ENCODE results near the gene UBE2U.
"Not testable (repeated sequence)": the region's sequence is repeated elsewhere in the genome, so short reads cannot be mapped to it uniquely, and the experiment has no call there.

UBE2U gene

DNA sequence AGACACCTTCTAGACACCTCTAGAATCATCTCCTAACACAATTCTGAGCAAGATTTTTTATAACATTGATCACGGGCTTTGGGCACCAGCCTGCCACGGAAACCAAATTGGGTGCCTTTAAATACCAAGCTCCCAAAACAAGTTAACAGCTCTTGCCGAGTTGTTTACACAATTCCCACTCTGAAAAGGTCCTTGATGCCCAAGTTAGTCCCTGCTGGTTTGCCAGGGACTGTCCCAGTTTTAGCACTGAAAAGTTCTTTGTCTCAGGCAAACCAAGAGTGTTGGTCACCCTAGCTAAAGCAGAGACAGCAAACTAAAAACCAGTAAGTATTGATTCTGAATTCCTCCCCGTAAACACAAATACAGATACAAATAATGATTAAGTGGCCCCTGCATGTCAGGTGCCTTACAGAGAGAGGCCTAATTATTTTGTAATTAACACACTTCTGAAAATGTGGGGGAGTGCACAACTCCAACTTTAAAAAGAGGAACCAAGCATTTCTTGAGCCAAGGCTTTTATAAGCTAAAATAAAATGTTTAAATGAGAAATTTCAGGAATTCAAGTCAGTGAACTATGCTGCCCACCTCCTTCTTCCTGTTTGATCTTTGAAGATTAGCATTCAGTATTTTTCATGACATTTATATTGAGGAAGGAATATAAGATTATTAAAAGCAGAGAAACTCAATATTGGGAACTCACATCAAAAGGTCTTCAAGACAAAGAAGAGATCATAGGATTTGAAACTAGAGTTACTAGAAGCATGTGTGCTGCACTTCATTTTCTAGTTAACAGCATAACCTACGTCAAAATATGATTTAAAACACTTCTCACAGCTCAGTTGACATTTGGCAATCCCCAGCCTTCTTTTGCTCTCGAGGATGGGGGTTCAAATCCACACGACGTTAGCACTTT lies 9.0 kb upstream of the UBE2U start:
- no peak for DNase-seq

DNA sequence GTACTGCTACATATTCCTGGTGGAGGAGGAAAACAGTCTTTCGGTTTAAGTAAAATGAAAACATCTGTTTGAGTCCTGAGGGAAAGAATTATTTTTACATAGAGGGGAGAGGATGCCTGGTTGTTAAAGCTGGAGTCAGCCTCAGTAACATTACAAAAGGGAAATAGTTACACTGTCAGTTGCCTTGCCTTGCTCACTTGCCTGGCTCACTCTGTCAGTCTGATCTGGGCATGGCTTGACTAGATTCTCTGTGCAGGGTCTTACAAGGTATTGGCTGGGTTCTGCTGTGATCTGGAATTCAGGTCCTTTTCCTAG lies 8.4 kb upstream of the UBE2U start:
- DNase-seq, result no peak

DNA sequence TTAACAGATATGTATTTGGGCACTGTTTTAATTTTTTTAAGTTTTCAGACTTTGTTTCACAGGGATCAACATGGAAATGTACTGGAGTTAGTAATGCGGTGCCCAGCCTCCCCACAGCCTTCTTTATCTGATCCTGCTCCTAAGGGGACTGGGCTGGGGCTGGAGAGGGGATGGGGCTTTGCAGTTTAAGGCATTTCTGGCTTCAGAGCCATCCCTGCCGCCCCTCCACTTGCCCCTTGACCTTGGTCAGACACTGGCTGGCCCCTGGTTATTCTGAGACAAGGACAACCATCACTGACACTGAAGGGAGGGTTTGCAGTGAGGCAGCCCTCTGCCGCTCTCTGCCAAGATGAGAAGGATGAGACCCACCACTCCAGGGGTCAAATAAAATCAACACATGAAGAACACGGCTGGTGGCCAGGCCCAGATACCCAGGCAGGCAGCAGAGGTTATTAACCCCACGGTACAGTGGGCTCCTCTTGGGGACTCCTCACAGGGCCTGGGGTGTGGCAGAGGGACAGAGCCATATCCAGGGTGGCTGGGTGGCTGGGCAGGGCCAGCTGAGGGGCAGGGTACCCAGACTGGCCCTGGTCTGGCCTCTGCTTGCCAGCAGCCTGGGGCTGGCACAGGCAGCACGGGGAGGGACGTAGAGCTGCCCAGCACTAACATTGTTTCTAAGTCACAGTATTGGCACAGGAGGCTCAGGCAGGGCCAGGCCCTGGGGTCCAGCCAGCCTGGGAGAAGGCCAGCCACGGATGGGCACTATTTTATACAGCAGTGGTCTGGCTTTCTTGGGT lies 7.2 kb upstream of the UBE2U start:
- no peak for DNase-seq

DNA sequence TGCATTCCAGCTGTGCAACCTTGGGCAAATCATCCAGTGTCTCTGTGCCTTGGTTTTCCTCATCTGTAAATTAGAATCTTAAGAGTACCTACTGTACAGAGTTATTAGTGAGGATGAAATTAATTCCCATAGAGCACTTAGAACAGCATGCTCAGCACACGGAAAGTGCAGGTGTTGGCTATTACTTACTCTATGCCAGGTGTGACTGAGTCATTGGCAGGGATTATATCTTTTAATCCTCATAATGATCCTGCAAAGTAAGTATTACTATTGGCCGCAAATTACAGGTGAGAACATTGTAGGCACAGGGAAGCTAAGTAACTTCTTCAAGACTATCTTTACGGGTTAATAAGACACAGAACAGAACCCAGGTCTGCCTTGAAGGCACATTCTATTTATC lies 6.3 kb upstream of the UBE2U start:
- DNase-seq, result no peak

DNA sequence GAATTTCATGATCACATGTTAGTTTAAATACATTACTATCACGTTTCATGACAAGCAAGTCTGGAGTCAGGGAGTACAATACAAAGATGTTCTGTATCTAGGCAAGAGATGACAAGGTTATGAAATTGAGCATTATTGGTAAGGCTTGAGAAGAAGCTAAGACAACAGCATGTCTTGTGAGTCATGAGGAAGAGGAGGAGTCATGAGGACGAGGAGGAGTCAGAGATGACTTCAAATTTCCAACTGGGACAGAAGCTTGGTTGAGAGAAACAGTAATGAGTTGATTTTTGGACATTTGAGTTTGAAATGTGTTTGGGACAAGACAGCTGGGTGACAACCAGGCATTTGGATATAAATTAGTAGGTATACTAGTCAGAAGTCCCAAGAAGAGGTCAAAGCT lies 4.3 kb upstream of the UBE2U start:
- DNase-seq, result no peak

DNA sequence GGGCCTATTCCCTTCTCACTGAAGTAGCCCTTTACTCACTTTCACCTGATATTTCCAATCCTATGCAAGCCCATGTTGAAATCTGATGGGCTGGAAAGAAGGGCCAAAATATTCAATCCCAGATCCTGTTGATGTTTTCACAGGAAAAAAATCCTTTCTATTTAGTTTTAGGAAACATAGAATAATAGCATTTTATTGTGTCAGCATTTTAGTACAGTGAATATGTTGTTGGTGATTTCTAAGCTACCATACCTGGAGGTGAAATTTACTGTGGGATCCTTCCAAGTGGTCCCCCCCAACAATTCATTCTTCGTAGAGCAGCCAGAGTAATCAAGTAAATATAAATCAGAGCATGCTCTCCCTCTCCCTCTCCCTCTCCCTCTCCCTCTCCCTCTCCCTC lies 3.4 kb upstream of the UBE2U start:
- no peak for DNase-seq

DNA sequence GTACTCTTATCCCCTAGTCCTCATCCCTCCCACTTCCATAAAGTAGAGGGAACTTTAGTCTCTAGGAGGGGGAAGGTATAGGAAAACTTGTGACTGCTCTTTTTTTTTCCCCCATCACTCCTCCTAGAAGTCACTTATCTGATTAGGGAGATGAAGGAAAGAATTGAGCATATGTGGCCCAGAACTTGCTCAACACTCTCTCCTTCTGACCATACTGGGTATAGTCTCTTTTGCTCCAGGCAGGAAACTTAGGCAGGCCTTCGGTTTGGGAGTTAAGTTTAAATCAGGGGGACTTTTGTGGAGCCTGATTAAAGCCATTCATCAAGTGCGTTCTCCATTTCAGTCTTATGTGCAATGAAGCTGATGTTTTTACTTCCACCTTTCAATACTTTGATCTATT lies 5.8 kb downstream of the UBE2U start:
- DNase-seq, result no peak

DNA sequence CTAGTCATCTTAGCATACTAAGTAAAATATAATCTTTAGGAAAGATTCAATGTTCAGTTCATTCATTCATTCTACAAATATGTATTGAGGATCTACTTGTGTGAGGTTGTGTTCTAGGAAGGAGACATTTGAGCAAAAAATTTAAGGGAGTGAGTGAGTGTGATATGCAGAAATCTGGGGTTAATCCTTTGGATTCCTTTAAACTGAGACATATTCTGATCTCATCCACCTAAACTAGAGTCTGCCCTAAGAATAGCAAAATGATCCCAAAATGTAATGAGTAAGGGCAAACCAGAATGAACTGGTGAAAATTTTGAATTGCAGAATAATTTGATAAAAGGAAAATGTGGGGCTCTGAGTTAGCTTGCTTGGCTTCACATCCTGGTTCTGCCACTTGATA lies 8.6 kb downstream of the UBE2U start:
- DNase-seq, result no peak

DNA sequence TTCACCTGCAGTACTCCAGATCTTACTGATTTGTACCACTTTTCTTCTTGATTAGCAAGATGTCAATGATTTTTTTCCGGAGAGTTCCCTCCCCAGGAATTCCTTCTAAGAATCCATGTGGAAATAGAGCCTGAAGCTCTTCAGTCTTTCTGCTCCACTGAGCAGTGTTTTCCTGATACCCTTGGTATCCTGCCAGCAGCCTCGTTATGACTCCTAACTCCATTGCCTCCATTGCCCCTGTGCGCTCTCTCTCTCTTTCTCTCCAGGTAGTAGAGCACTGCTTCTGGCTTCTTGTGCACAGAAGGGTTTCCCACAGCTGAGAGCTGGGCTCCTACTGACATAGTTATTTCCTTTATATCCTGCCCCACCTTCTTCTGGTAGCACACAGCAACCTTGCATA lies 12.2 kb downstream of the UBE2U start:
- no peak for DNase-seq

DNA sequence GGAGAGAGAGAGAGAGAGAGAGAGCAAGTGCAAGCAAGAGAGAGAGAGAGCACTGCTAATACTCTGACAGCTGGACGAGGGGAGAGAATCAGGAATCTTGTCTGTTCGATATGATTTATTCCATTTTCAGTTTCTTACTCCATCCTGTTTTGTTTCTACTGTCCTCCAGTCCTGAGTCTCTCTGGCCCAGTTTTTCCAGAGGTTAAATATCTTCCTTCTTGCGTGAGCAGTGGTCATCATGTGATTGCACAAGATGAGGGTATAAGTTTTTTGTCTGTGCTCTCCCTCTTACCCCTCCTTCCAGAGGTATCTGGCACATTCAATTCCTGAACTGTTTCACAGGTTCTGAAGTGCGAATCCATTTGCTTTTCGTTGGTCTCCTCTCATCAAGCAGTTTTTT lies 16.8 kb downstream of the UBE2U start:
- no peak for DNase-seq

DNA sequence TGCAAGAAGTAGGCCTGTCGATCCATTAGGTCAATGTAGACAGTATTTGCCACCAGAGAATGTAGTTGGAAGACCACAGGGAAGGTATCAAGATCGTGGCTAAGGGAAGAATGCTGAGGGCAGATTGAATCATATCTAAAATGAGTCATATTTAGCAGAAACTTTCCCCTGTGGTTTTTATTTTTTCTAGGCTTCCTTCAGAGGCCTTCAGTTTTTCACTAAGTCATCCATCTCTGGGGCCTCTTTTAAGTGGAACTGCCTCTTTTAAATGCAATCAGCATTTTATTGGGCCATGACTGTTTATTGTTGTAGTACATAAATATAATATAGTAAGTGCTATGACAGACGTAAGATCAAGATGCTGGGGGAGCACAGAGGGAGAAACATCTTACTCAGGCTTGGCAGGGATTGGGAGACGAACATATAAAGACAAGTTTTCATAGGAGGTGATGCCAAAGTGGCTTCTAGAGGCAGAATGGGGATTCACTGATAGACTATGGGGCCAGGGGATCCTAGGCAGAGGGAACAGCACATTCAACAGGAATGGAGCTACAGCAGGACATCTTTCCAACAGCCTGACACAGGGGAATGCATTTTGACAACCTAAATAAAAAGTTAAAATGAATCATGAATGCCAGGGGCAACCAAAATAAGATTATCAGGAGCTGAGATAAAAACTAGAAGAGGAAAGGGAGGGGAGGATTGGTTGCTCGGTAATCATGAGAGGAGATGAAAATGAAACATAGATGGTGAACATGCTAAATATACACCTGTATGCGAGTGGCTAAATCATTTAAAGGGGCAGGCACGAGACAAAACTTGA lies 20.1 kb downstream of the UBE2U start:
- DNase-seq, result no peak

DNA sequence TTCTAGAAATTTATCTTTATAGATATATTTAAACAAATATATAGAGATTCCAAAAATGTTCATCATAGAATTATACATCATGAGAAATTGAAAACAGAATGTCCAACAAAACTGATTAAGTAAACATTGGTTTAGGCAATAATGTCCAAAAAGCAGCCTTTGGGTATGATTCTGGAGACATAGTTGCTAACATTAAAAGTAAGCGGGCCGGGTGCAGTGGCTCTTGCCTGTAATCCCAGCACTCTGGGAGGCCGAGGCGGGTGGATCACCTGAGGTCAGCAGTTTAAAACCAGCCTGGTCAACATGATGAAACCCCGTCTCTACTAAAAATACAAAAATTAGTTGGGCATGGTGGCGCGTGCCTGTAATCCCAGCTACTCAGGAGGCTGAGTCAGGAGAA lies 20.8 kb downstream of the UBE2U start:
- DNase-seq, result not testable (repeated sequence)

DNA sequence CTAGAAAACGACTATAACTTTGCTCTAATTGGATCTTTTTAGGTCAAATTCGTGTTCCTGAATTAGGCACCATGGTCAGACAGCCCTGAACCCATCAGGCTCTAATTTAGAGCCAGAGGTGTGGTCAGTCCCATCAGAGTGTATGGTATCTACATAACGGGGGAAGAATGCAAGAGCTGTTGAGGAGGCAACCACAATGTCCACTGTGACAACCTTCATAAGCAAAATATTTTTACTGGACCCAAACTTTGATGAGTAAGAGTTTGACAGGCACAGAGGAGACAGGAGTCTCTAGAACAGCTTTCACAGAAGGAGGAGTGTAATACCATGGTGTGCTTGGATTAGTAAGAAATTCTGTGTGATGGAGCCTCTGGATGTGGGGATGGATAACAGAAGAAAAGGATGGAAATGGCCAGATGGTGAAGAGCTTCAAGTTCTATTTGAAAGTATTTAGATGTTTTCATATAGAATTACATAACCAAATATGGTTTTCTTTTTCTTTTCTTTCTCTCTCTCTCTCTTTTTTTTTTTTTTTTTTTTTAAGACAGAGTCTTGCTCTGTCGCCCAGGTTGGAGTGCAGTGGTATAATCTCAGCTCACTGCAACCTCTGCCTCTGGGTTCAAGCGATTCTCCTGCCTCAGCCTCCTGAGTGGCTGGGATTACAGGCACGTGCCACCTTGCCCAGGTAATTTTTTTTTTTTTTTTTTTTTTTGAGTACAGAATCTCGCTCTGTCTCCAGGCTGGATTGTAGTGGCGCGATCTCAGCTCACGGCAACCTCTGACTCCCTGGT lies 24.9 kb downstream of the UBE2U start:
- DNase-seq, result no peak

DNA sequence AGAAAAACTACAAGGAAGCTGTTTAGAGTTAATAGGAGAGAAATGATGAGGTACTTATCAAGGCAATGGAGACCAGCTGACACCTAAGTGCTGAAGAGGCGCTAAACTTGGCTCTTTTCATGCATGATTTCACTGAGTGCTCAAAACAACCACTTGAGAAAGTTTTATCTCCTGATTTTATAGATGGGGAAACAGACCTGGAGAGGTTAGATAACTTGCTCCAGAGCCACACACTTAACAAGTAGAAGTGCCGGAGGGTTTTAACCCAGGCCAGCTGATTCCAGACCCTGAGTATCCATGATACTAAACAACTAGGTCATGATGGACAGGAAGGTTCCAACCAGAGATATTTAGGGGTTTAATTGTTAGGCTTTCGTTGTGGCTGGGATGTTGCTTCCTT lies 25.9 kb downstream of the UBE2U start:
- DNase-seq, result no peak

DNA sequence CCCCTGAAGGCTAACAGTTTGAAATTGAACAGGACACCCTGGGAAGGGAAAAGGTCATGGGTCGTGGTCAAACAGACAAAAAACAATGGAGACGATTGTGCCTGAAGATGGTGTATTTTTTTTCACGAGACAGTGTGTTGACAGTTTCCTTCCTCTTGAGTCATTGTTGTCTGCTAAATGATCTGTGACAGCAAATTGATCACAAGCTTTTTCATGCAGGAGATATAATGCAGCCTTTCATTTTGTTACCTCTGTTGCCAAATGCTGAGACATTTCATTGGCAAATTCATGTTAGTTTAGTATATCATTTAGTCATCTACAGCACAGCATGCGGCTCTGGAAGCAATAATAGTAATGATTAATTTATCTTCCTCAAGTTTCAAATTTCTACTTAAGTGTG lies 27.7 kb downstream of the UBE2U start:
- no peak for DNase-seq

DNA sequence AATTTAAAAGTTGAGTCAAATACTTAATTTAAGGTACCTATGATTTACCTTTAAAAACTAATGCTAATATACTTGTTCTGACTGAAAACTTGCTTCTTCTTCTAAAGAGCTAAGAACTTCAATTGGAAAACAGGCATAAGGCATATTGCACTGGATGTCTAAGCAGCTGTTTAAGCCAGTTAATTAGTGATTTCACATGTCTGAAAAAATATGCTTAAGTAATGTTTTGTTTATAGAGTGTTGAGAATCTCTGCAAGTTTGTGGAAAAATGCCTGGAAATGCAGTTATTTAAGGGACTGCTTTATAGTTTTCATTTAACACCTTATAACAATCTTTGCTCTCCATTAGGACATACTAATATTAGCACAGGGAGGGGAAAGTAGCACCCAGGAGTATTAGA lies 28.2 kb downstream of the UBE2U start:
- no peak for DNase-seq

DNA sequence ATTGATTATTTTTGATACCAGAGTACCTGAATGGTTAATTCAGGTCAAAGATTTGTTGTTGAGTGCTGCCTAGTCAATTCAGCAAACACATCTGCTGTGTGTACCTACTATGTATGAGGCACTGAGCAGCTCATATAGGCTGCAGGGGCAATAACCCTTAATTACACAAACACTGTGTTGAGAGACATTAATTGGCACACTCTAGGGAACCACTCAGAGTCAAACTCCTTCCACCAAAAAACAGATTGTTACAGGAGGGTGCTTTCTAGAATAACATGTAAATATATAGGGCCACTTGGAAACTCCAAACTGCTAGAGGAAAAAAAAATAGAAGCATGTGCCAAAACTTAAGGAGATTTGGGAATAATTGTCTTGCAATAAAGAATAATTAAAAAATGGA lies 31.3 kb downstream of the UBE2U start:
- DNase-seq, result no peak

DNA sequence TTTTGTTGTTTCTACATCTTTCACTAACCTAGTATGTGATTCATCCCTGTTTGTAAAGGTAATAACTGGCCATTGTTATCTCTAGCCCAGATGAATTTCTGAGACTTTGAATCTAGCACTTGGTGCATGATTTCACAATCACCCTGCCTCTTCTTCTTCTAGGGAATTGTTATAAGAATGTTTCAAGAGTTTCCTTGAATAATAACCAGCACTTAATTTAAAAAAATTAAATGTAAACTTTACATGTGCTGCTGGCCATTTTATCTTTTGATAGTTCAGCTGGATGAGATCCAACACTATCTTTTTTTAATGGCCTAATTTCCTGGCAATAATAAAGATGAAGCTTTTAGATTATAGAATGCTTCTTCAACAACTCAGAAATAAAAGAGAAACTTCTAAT lies 31.8 kb downstream of the UBE2U start:
- no peak for DNase-seq

DNA sequence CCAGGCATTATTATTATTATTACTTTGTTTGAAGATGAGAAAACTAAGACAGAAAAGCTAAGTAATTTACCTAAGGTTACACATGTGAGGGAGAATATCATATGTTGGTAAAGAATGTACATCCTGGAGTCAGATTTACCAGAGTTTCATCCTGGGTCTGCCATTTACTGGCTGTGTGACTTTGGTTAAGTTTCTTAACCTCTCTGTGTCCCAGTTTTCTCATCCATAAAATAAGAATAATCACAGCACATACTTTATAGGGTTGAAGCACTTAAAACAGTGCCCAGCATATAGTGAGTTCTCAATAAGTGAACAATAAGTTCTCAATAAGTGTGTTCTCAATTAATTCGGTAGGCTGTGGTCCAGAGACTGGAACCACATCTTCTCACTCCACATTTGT lies 32.5 kb downstream of the UBE2U start:
- DNase-seq, result no peak

DNA sequence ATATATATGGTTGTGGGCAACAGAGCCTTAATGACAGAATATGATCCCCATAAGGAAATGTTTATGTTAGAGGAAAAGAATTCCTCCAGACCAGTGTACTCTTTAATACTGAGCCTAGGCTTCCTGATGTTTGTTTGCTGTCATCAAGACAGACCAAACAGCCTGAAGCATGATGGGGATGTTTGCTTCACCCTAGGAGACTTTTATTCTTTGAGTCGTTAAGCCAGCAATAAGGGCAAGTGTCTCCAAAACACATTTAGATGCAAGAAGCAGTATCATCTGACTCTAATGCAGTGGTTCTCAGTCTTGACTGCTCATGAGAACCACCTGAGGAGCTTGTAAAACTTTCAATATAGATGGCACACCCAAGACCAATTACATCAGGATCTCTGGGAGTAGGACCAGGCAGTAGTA lies 33.1 kb downstream of the UBE2U start:
- DNase-seq, result no peak

DNA sequence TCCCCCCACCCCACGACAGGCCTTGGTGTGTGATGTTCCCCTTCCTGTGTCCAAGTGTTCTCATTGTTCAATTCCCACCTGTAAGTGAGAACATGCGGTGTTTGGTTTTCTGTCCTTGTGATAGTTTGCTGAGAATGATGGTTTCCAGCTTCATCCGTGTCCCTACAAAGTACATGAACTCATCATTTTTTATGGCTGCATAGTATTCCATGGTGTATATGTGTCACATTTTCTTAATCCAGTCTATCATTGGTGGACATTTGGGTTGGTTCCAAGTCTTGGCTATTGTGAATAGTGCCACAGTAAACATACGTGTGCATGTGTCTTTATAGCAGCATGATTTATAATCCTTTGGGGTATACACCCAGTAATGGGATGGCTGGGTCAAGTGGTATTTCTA lies 36.1 kb downstream of the UBE2U start:
- not testable (repeated sequence) for DNase-seq

DNA sequence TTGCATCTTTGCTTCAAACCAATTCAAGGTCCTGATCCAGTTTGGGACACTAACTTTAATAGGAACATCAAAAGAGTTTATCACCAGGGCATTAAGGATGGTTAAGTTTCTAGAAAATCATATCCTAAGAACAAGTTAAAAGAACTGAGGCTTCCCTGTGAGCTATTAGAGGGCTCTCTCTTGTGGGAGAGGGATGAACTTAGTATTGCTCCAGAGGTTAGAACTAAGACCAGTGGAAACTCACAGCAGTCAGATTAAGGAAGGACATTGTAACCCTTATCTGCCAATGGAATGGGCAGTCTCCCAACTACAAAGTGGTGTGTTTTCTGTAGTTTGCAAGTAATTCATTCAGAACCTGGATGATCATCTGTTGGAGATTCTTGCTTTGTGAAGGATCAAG lies 36.8 kb downstream of the UBE2U start:
- no peak for DNase-seq

DNA sequence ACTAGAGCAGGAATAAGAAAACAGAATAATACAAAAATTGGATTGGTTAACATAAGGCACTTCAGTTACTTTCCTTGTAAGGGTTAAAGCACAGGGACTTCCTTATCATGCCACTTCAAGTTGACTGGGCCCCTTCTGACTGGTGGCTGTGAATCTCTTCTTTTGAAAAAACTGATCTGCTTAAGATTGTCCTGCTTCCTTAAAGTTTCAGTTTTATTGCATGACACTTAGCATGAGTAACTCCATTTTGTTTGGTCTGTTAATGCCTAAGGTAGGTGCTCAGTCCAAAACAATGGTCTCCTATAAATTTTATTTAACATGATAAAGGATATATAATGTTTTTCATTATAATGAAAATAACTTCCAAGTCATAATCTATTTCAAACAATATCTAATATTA lies 37.6 kb downstream of the UBE2U start:
- no peak for DNase-seq
